Ovary (tissue), 9 donors: ENCODE data around the gene RGS12. TPM values are rescaled to one million over a fixed set of nuclear protein-coding genes. Genes with fewer than 3 reads are reported as not detected.

Experiments used
- DNase-seq, 5 donors: peaks; one replicate each; pipeline ENCODE4 v3.0.0-alpha.2; 2019 to 2020
- H3K27ac ChIP-seq, 2 donors: fragments of 200-600 bp; one replicate each; pipeline versions ENCODE4 v1.5.1 to v1.8.0; 2019 to 2022
- H3K27me3 ChIP-seq: fragments of 200-600 bp; one replicate; pipeline ENCODE4 v1.8.0; 2022
- H3K36me3 ChIP-seq: fragments of 200-600 bp; sonication (generic); one replicate; pipeline ENCODE4 v1.5.1; 2019
- H3K4me1 ChIP-seq: one replicate; pipeline ENCODE4 v1.8.1; 2013; ENCODE audit warnings: mild to moderate bottlenecking, moderate library complexity; ENCODE audit not compliant: insufficient read depth
- H3K4me3 ChIP-seq: fragments of 200-600 bp; sonication (generic); one replicate; pipeline ENCODE4 v1.5.1; 2017
- H3K9me3 ChIP-seq, 2 donors: fragments of 200-600 bp in 1 of 2; sonication (generic) in 1 of 2; one replicate each; pipeline versions ENCODE4 v1.5.1 to v1.8.1; 2013 to 2019; ENCODE audit warnings: mild to moderate bottlenecking in 1 of 2, moderate library complexity in 1 of 2
- CTCF ChIP-seq, 3 donors: fragments of 450-650 bp in 2 of 3; fragments of 200-600 bp in 1 of 3; IDR thresholded peaks; one replicate each; pipeline versions ENCODE4 v1.5.1 to v1.8.0; 2016 to 2022; ENCODE audit warnings: antibody characterized with exemption in 3 of 3, mild to moderate bottlenecking in 1 of 3
- EP300 ChIP-seq: sonication (generic); formaldehyde crosslinking; IDR thresholded peaks from one replicate; pipeline ENCODE4 v1.6.1; 2017; ENCODE audit warnings: antibody characterized with exemption
- POLR2A ChIP-seq: fragments of 450-650 bp; IDR thresholded peaks from one replicate; pipeline ENCODE4 v1.6.1; 2017; ENCODE audit warnings: antibody characterized with exemption, mild to moderate bottlenecking, moderate library complexity
- WGBS, 3 donors: extraction: QIAGEN DNeasy Blood & Tissue Kit in 1 of 3; methylation state at CpG; one replicate each; pipeline versions ENCODE4 v1.1.5 to v1.1.7; 2013 to 2017; 5-methylcytosine and 5-hydroxymethylcytosine counted together
- intact Hi-C, 4 donors: fragments of 100-400 bp; cut with DNase I; formaldehyde crosslinking; loops; one replicate each; pipeline versions ENCODE4 v1.11.0 to v1.15.1; 2022 to 2023
- polyA plus RNA-seq, 2 donors: library from polyadenylated mRNA; stranded (reverse); fragments of 200-250 nt in 1 of 2; fragments of 350-450 nt in 1 of 2; fragmentation: Illumina TruSeq in 1 of 2; extraction: RNeasy Lipid Tissue Mini Kit (QIAGEN cat#74804) in 1 of 2; gene quantifications; one replicate each; pipeline ENCODE4 v1.2.3, GENCODE V29; 2013 to 2014
- total RNA-seq, 7 donors: library from RNA; depleted of rRNA in 2 of 7; stranded (reverse); fragments of >200 nt in 2 of 7; fragmentation: NEBNext Ultra II Directional in 3 of 7; extraction: Animal tissue kit (Norgen Biotek cat#: 25700) in 3 of 7; gene quantifications; one replicate each; pipeline versions ENCODE4 v1.1.0 to v1.2.4, GENCODE V29; 2016 to 2023
- donor health status: DM: no; HTN: no; CAD: no; lungs with moderate emphysema.
- donor health status: DM: no; HTN: no; CAD: no.
- donor health status: Bipolar disorder and iron deficiency.
- donor health status: DM: yes; HTN: yes; CAD: no.
- donor health status: DM: no; HTN: no; CAD: no.
- donor health status: DM: yes; HTN: yes; CAD: no.

Gene RGS12
- total and polyA plus RNA-seq, 9 donors = 11.4 to 50.7 (median 30.9) TPM

- 52 to 56% (median 54%) methylated on average over 3 of the region's 3 CpGs for WGBS, 3 donors
- no peaks in the 10 kb centered on the region for H3K36me3 ChIP-seq
- intact Hi-C loops = no loop called here
- no peaks in the 10 kb centered on the region for H3K9me3 ChIP-seq
- H3K27me3 ChIP-seq = no peaks in the 10 kb centered on the region
- H3K27ac ChIP-seq = no peak overlapping the region
- DNase-seq = no peak
- H3K4me3 ChIP-seq = no peak overlapping the region
- peaks cover 1% of the 10 kb centered on the region for H3K4me1 ChIP-seq
- TF ChIP-seq EP300 = no peak
Measured at GRCh38 chr4:3329887-3330286, 37.1 kb downstream of the RGS12 start.

DNA sequence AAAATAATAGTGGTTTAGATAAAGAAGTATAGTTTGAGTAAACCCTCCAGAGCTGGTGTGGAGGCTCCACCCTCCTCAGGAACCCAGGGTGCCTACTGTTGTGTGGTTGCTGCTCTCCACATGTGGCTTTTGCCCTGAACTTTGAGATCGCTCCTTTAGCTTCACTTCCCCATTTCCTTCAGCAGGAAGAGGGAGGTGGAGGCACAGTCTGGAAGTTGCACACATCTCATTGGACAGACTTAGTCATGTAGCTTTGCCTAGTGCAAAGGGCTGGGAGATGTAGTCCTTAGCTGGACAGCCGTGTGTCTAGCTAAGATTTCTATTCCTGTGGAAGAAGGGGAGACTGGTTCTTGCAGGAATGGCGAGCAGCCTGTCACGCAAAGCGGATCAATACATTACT, 37.9 kb downstream of the RGS12 start:
- no peak overlapping the region for H3K4me3 ChIP-seq
- 86 to 94% (median 86%) methylated on average over 5 of the region's 5 CpGs for WGBS, 3 donors
- no peaks in the 10 kb centered on the region for H3K27me3 ChIP-seq
- no peaks in the 10 kb centered on the region for H3K9me3 ChIP-seq
- no peak for DNase-seq
- H3K36me3 ChIP-seq = no peaks in the 10 kb centered on the region
- peaks cover 5% of the 10 kb centered on the region for H3K4me1 ChIP-seq
- no peak for TF ChIP-seq EP300
- TF ChIP-seq CTCF (IDR thresholded peaks at IDR 0.05) = no peak
- no peak overlapping the region for H3K27ac ChIP-seq
- intact Hi-C loops = no loop called here

GRCh38 chr4:3331511-3332394, 38.9 kb downstream of the RGS12 start:
- Histone ChIP-seq H3K9me3 (no peaks in the 10 kb centered on the region), H3K27me3 (no peaks in the 10 kb centered on the region), H3K4me1 (peaks cover 5% of the 10 kb centered on the region), H3K36me3 (no peaks in the 10 kb centered on the region), H3K27ac (no peak overlapping the region), H3K4me3 (no peak overlapping the region)
- TF ChIP-seq EP300 = no peak
- TF ChIP-seq CTCF (IDR thresholded peaks at IDR 0.05) = no peak
- DNase-seq = no peak
- WGBS, 3 donors = 73 to 78% (median 74%) methylated on average over 23 of the region's 23 CpGs
- intact Hi-C loops = no loop called here

- no peaks in the 10 kb centered on the region for H3K9me3 ChIP-seq
- intact Hi-C loops = no loop called here
- no peak for DNase-seq
- TF ChIP-seq POLR2A (no peak), EP300 (no peak), CTCF (IDR thresholded peaks at IDR 0.05) (no peak)
- H3K4me1 ChIP-seq = peaks cover 6% of the 10 kb centered on the region
- 97 to 99% (median 98%) methylated on average over 9 of the region's 9 CpGs for WGBS, 3 donors
- H3K27ac ChIP-seq = no peak overlapping the region
- H3K4me3 ChIP-seq = no peak overlapping the region
- no peaks in the 10 kb centered on the region for H3K36me3 ChIP-seq
- H3K27me3 ChIP-seq = no peaks in the 10 kb centered on the region
Measured at GRCh38 chr4:3332498-3332897, 39.7 kb downstream of the RGS12 start.

GRCh38 chr4:3334316-3334715, 41.5 kb downstream of the RGS12 start:
- no peaks in the 10 kb centered on the region for H3K27me3 ChIP-seq
- DNase-seq = no peak
- H3K27ac ChIP-seq = no peak overlapping the region
- H3K4me3 ChIP-seq = no peak overlapping the region
- H3K4me1 ChIP-seq = peaks cover 6% of the 10 kb centered on the region
- no peak for TF ChIP-seq POLR2A
- no peak for TF ChIP-seq CTCF (IDR thresholded peaks at IDR 0.05)
- no peak for TF ChIP-seq EP300
- intact Hi-C loops = no loop called here
- no peaks in the 10 kb centered on the region for H3K9me3 ChIP-seq
- no peaks in the 10 kb centered on the region for H3K36me3 ChIP-seq
- 33 to 61% (median 44%) methylated on average over 3 of the region's 3 CpGs for WGBS, 3 donors
